Mesenchymal stem cell (in vitro differentiated cells and primary cell): ENCODE data around the gene PHF20.
A peak's percentile ranks its signal among the peaks of the same experiment; 100 is the strongest.

Experiments used
- DNase-seq: peaks from one replicate; pipeline ENCODE4 v3.0.0-alpha.2; 2013
- H2AFZ ChIP-seq: one replicate; pipeline ENCODE4 v1.6.1; 2013; ENCODE audit warnings: low read depth, mild to moderate bottlenecking, control low read depth, inconsistent platforms, low read length, moderate library complexity
- H2AK5ac ChIP-seq: 2 replicates; pipeline ENCODE4 v1.6.1; 2013; ENCODE audit warnings: low read length, moderate library complexity, mild to moderate bottlenecking, inconsistent platforms; ENCODE audit not compliant: severe bottlenecking
- H2BK120ac ChIP-seq: one replicate; pipeline ENCODE4 v1.6.1; 2013; ENCODE audit warnings: low read depth, mild to moderate bottlenecking, inconsistent platforms, low read length, moderate library complexity
- H2BK12ac ChIP-seq, 2 experiments: one replicate each; pipeline ENCODE4 v1.6.1; 2013; ENCODE audit warnings: inconsistent platforms in 2 of 2, low read length in 2 of 2, mild to moderate bottlenecking in 2 of 2, moderate library complexity in 2 of 2, control low read depth in 1 of 2
- H2BK15ac ChIP-seq: one replicate; pipeline ENCODE4 v1.6.1; 2013; ENCODE audit warnings: mild to moderate bottlenecking, low read depth, inconsistent platforms; ENCODE audit not compliant: poor library complexity, severe bottlenecking
- H2BK5ac ChIP-seq: 2 replicates; pipeline ENCODE4 v1.6.1; 2013; ENCODE audit warnings: low read depth, mild to moderate bottlenecking, low read length, control low read depth, inconsistent platforms; ENCODE audit not compliant: poor library complexity, severe bottlenecking
- H3K14ac ChIP-seq, 2 experiments: one replicate each; pipeline ENCODE4 v1.6.1; 2013; ENCODE audit warnings: inconsistent platforms in 2 of 2, low read length in 2 of 2, control low read depth in 1 of 2, mild to moderate bottlenecking in 1 of 2, moderate library complexity in 1 of 2
- H3K18ac ChIP-seq, 2 experiments: one replicate each; pipeline ENCODE4 v1.6.1; 2013; ENCODE audit warnings: inconsistent platforms in 2 of 2, low read length in 2 of 2, control low read depth in 1 of 2, low read depth in 1 of 2, mild to moderate bottlenecking in 1 of 2
- H3K23ac ChIP-seq, 2 experiments: one replicate each; pipeline ENCODE4 v1.6.1; 2013; ENCODE audit warnings: inconsistent platforms in 2 of 2, low read length in 2 of 2, mild to moderate bottlenecking in 2 of 2, moderate library complexity in 2 of 2, control low read depth in 1 of 2
- H3K27ac ChIP-seq: 2 replicates; pipeline ENCODE4 v1.5.1; 2013; ENCODE audit warnings: mild to moderate bottlenecking, moderate library complexity, low read length, control low read depth, inconsistent platforms; ENCODE audit not compliant: poor library complexity, severe bottlenecking
- H3K27me3 ChIP-seq, 2 experiments: 2 replicates each; pipeline versions ENCODE4 v1.6.1 to v1.7.0; 2013; ENCODE audit warnings: low read length in 2 of 2, mild to moderate bottlenecking in 2 of 2, moderate library complexity in 2 of 2, control low read depth in 1 of 2, inconsistent platforms in 1 of 2; ENCODE audit not compliant: control insufficient read depth in 1 of 2, insufficient read depth in 1 of 2
- H3K36me3 ChIP-seq, 2 experiments: 2 replicates each; pipeline versions ENCODE4 v1.6.1 to v1.7.0; 2013; ENCODE audit warnings: low read length in 2 of 2, control low read depth in 1 of 2, inconsistent platforms in 1 of 2, low read depth in 1 of 2, mild to moderate bottlenecking in 1 of 2; ENCODE audit not compliant: insufficient read depth in 2 of 2, control insufficient read depth in 1 of 2
- H3K4ac ChIP-seq, 2 experiments: one replicate each; pipeline ENCODE4 v1.6.1; 2013; ENCODE audit warnings: inconsistent platforms in 2 of 2, low read length in 2 of 2, mild to moderate bottlenecking in 2 of 2, moderate library complexity in 2 of 2, control low read depth in 1 of 2, low read depth in 1 of 2
- H3K4me1 ChIP-seq: 2 replicates; pipeline ENCODE4 v1.6.1; 2013; ENCODE audit warnings: low read depth, low read length, control low read depth; ENCODE audit not compliant: control insufficient read depth, insufficient read depth
- H3K4me2 ChIP-seq: 2 replicates; pipeline ENCODE4 v1.6.1; 2013; ENCODE audit warnings: low read length, mild to moderate bottlenecking, inconsistent platforms; ENCODE audit not compliant: poor library complexity, severe bottlenecking
- H3K4me3 ChIP-seq, 2 experiments: 2 replicates each; pipeline versions ENCODE4 v1.5.1 to v1.7.0; 2013; ENCODE audit warnings: low read length in 2 of 2, mild to moderate bottlenecking in 2 of 2, control low read depth in 1 of 2, low read depth in 1 of 2; ENCODE audit not compliant: insufficient read depth in 1 of 2
- H3K79me1 ChIP-seq: replicated peaks from 2 replicates; pipeline ENCODE4 v1.6.1; 2013; ENCODE audit warnings: mild to moderate bottlenecking, control low read depth, low read length, inconsistent platforms; ENCODE audit not compliant: poor library complexity, severe bottlenecking
- H3K9ac ChIP-seq: 2 replicates; pipeline ENCODE4 v1.7.0; 2013; ENCODE audit warnings: mild to moderate bottlenecking, low read length, moderate library complexity
- H3K9me3 ChIP-seq: 2 replicates; pipeline ENCODE4 v1.7.0; 2013; ENCODE audit warnings: mild to moderate bottlenecking, low read length; ENCODE audit not compliant: control insufficient read depth
- H4K8ac ChIP-seq: one replicate; pipeline ENCODE4 v1.6.1; 2013; ENCODE audit warnings: inconsistent platforms, mild to moderate bottlenecking, low read length, moderate library complexity
- H4K91ac ChIP-seq: one replicate; pipeline ENCODE4 v1.6.1; 2013; ENCODE audit warnings: mild to moderate bottlenecking, low read length, inconsistent platforms
- WGBS: methylation state at CpG from one replicate; pipeline ENCODE4 v1.1.7; 2013; ENCODE audit warnings: mixed read lengths; 5-methylcytosine and 5-hydroxymethylcytosine counted together

Gene PHF20

DNA sequence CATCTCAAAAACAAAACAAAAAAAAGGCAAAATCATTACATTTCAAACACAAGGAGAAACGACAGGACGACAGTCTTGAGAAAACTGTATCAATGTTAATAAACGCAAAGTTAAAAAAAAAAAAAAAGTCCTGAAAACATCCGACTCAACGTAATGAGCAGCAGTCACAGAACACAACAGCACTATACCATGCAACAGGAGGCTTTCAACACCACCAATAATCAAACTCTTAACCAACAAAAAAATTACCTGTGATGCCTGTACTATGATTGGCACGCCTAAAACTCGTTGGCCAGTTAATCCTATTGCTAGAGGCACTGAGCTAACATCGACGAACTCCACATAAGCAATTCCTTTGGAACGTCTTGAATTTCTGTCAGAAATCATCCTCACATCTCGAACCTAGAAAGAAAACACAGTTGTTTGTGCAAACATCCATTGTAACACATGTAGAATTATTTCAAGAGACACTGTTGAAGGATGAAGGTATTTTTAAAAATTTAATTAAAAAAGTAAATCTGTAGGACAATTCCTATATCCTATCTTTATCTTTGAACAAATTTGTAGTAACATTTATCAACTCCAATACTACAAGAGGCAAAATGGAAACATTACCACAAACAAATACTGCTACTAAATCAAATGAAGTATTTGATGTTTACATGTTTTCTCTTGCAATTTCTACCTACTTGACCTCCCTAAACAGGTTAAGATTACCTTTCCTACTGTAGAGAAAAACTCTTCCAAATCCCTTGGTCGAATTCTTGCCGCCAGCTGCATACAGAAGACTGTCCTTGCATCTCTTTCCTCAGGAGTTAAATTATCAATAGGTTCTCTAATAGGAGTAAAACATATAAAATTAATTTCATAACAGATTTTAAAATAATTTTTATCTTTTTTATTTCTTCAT lies 47.2 kb upstream of the PHF20 start:
- Histone ChIP-seq H3K18ac (no peak overlapping the region), H2BK5ac (no peak overlapping the region), H3K9me3 (no peaks in the 10 kb centered on the region), H2AK5ac (no peak overlapping the region), H2BK12ac (no peak overlapping the region), H2BK15ac (no peak overlapping the region), H2AFZ (no peak overlapping the region), H4K91ac (no peak overlapping the region), H3K4ac (no peak overlapping the region), H3K4me1 (peaks cover 4% of the 10 kb centered on the region), H4K8ac (no peak overlapping the region), H3K14ac (no peak overlapping the region), H3K23ac (no peak overlapping the region), H3K79me1 (peaks cover 2% of the 10 kb centered on the region), H3K4me2 (no peak overlapping the region), H3K36me3 (peaks cover 67 to 95% of the 10 kb centered on the region in 2 experiments), H3K27ac (no peak overlapping the region), H3K9ac (peak overlapping the region; percentile 29), H2BK120ac (no peak overlapping the region), H3K27me3 (no peaks in the 10 kb centered on the region), H3K4me3 (no peak overlapping the region)
- no peak for DNase-seq
- 94% methylated on average over 10 of the region's 13 CpGs for WGBS

DNA sequence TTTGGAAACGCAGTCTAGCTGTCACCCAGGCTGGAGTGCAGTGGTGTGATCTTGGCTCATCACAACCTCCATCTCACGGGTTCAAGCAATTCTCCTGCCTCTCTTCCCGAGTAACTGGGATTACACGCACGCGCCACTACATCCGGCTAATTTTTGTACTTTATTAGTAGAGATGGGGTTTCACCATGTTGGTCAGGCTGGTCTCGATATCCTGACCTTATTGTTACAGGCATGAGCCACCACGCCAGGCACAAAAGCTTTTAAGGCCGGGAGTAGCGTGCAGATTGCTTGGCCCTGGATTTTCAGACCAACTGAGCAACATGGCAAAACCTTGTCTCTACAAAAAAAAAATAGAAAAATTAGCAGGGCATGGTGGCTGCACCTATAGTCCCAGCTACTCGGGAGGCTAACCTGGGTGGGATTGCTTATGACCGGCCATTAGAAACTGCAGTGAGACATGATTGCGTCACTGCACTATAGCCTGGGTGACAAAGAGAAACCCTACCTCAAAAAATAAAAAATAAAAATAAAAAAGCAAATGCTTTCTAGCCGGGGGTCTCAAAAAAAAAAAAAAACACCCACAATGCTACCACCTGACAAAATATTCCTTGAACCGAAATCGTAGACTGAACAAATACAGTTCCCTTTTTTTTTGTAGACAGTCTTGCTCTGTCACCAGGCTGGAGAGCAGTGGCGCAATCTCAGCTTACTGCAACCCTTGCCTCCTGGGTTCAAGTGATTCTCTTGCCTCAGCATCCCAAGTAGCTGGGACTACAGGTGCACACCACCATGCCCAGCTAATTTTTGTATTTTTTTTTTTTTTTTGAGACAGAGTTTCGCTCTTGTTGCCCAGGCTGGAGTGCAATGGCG lies 44.7 kb upstream of the PHF20 start:
- Histone ChIP-seq H3K4ac (no peak overlapping the region), H3K18ac (no peak overlapping the region), H3K9ac (no peak overlapping the region), H2BK120ac (no peak overlapping the region), H3K23ac (no peak overlapping the region), H4K91ac (no peak overlapping the region), H2BK15ac (no peak overlapping the region), H3K27ac (no peak overlapping the region), H3K14ac (no peak overlapping the region), H3K27me3 (no peaks in the 10 kb centered on the region), H2BK12ac (no peak overlapping the region), H3K4me2 (no peak overlapping the region), H2BK5ac (no peak overlapping the region), H3K4me3 (no peak overlapping the region), H3K4me1 (peaks cover 4% of the 10 kb centered on the region), H2AK5ac (no peak overlapping the region), H3K36me3 (peaks cover 48 to 95% of the 10 kb centered on the region in 2 experiments), H3K79me1 (no peaks in the 10 kb centered on the region), H2AFZ (no peak overlapping the region), H4K8ac (no peak overlapping the region), H3K9me3 (no peaks in the 10 kb centered on the region)
- no peak for DNase-seq
- 96% methylated on average over 20 of the region's 20 CpGs for WGBS

DNA sequence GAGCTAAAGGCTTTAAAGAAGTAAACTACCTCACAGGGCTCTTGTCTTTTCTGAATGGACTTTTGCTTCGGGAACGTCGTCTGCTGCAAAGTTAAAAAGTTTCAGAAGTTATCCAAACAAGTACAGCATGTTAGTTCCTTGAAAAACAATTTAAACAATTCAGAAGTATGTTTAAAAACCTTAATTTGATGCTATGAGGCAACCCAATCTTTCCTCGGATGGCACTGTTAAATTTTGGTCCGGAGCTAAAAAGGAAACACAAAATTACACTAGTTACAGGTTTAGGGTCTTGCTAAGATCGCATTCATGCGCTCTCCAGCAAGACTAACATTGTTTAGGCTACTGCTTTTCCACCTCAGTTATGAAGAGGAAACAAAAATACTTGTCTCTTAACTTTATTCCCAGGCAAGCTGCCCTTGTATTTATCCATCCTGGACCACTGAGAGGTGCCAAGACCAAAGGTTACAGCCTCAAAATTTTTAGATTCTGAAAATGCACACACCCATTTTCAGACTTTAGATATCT lies 42.5 kb upstream of the PHF20 start:
- no peak overlapping the region for H3K4me2 ChIP-seq
- 97% methylated on average over 7 of the region's 7 CpGs for WGBS

More for the DNA sequence above, 42.5 kb upstream of the PHF20 start:
- Histone ChIP-seq H3K23ac (no peak overlapping the region), H4K8ac (no peak overlapping the region), H3K27me3 (no peaks in the 10 kb centered on the region), H2AK5ac (no peak overlapping the region), H2BK12ac (no peak overlapping the region), H2AFZ (no peak overlapping the region), H3K14ac (no peak overlapping the region), H3K18ac (no peak overlapping the region), H3K36me3 (peaks cover 42 to 98% of the 10 kb centered on the region in 2 experiments), H3K4me1 (peaks cover 5% of the 10 kb centered on the region), H3K4me3 (no peak overlapping the region), H2BK120ac (no peak overlapping the region), H3K9ac (peak overlapping the region; percentile 65), H2BK15ac (no peak overlapping the region), H3K9me3 (no peaks in the 10 kb centered on the region), H3K79me1 (no peaks in the 10 kb centered on the region), H2BK5ac (no peak overlapping the region), H3K27ac (no peak overlapping the region), H3K4ac (no peak overlapping the region), H4K91ac (no peak overlapping the region)
- DNase-seq, result no peak
